LNCAP (cell line): ENCODE results near the gene P2RY1.

Source experiments
- CTCF ChIP-seq: fragments of 450-650 bp; IDR thresholded peaks from 2 replicates; pipeline ENCODE4 v1.5.1; 2017; ENCODE audit warnings: mild to moderate bottlenecking

Gene P2RY1

GRCh38 chr3:152842413-152842812 is 7.5 kb downstream of the P2RY1 start:
- TF ChIP-seq CTCF: no peak

GRCh38 chr3:152843955-152844354 is 9.0 kb downstream of the P2RY1 start:
- TF ChIP-seq CTCF: no peak

GRCh38 chr3:152849996-152850578 is 15.2 kb downstream of the P2RY1 start:
- no peak for TF ChIP-seq CTCF

DNA sequence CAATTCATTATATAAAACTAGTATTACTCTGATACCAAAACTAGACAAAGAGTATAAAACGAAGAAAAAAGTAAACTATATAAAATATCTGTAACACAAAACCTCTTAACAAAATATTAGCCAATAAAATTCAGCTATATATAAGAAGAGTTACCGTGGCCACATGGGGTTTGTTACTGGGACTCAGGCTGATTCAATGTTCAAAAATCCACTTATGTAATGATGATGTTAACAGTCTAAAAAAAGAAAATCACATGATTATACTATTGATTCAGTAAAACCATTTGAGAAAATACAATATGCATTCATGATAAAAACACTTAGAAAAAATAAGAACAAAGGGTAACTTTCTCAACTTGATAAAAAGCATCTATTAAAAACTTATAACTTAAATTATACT is 18.3 kb downstream of the P2RY1 start:
- no peak for TF ChIP-seq CTCF

DNA sequence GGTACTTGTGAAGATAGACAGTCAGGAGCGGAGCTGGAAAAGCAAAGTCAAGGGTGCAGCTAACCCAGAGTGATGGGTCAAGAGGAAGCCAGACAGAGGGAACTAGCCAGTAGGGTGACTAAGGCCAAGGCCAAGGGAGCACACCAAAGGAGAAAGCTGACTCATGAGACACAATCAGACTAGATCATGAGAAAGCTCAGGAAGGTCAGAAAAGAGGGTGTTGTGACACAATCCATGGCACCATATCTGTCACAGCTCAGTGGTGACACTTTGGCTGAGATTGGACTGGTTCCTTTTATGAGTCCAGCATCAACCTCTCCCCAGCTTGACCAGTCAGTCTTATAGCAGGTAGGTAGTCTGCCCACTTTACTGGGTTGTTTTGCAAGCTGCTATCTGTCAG is 22.2 kb downstream of the P2RY1 start:
- no peak for TF ChIP-seq CTCF

- no peak for TF ChIP-seq CTCF
Measured at GRCh38 chr3:152858170-152858800, 23.4 kb downstream of the P2RY1 start.

GRCh38 chr3:152860736-152861135 is 25.8 kb downstream of the P2RY1 start:
- TF ChIP-seq CTCF: no peak
